ENCODE results near the gene NPAS1.

Gene NPAS1

DNA sequence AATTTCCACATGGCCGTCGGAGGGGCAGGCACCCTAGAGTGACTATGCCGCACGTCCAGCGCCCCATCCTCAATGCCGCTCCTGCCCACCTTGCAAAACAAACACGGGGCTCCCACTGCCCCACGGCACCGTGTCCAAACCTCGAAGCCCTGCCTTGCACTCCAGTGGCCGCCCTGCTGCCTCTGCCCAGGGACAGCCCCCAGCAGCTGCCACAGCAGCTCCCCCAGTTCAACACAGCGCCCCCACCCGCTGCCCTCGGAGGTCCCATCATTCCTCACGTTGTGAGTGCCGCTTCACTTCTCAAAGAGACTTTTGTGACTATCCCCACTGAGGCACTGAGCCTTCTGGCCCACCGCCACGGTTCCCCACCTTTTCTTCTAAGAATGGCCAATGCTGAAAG, 51.1 kb downstream of the NPAS1 start:
- no peaks in the 10 kb centered on the region for H3K79me2 ChIP-seq (ENCODE audit: insufficient read depth, low read depth)
- H3K9ac ChIP-seq = no peak overlapping the region
- no peak overlapping the region for H2AFZ ChIP-seq (ENCODE audit: low read depth)
- H3K4me3 ChIP-seq (IDR thresholded peaks at IDR 0.05; ENCODE audit: insufficient read depth, low read depth, low read length) = no peak overlapping the region
- TF ChIP-seq, protein P1, sequence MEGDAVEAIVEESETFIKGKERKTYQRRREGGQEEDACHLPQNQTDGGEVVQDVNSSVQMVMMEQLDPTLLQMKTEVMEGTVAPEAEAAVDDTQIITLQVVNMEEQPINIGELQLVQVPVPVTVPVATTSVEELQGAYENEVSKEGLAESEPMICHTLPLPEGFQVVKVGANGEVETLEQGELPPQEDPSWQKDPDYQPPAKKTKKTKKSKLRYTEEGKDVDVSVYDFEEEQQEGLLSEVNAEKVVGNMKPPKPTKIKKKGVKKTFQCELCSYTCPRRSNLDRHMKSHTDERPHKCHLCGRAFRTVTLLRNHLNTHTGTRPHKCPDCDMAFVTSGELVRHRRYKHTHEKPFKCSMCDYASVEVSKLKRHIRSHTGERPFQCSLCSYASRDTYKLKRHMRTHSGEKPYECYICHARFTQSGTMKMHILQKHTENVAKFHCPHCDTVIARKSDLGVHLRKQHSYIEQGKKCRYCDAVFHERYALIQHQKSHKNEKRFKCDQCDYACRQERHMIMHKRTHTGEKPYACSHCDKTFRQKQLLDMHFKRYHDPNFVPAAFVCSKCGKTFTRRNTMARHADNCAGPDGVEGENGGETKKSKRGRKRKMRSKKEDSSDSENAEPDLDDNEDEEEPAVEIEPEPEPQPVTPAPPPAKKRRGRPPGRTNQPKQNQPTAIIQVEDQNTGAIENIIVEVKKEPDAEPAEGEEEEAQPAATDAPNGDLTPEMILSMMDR (conservative IDR thresholded peaks at IDR 0.05; ENCODE audit: low read depth, low read length) = no peak
- H3K4me1 ChIP-seq (ENCODE audit: low read depth, poor library complexity, severe bottlenecking) = no peaks in the 10 kb centered on the region
- no peaks in the 10 kb centered on the region for H3K27me3 ChIP-seq (ENCODE audit: insufficient read depth, low read depth)
- H4K20me1 ChIP-seq (ENCODE audit: insufficient read depth) = no peaks in the 10 kb centered on the region
- H3K36me3 ChIP-seq (ENCODE audit: insufficient read depth) = peaks cover 9% of the 10 kb centered on the region; the same call in 1 of the 2 replicates
- H3K4me2 ChIP-seq = no peak overlapping the region
- H3K27ac ChIP-seq = no peak overlapping the region

DNA sequence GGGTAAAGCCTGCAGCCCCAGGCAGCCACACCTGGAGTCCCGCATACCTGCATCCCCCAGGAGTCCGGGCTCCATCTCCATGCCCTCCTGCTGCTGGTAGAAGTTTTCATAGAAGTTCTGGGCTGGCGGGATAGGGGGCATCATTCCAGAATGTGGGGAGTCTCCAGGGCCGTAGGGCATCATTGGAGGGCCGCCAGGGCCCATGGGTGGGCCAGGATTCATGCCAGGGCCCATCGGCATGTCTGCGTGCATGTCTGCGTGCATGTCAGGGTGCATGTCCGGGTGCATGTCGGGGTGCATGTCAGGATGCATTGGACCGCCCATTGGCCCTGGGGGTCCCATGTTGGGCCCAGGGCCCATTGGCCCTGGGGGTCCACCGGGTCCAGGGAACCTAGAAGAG, 52.1 kb downstream of the NPAS1 start:
- no peak overlapping the region for H3K9ac ChIP-seq
- no peak overlapping the region for H3K4me2 ChIP-seq
- no peaks in the 10 kb centered on the region for H3K27me3 ChIP-seq (ENCODE audit: insufficient read depth, low read depth)
- H3K4me3 ChIP-seq (IDR thresholded peaks at IDR 0.05; ENCODE audit: insufficient read depth, low read depth, low read length) = no peak overlapping the region
- no peaks in the 10 kb centered on the region for H4K20me1 ChIP-seq (ENCODE audit: insufficient read depth)
- no peaks in the 10 kb centered on the region for H3K4me1 ChIP-seq (ENCODE audit: low read depth, poor library complexity, severe bottlenecking)
- no peak overlapping the region for H2AFZ ChIP-seq (ENCODE audit: low read depth)
- TF ChIP-seq, protein P1 (conservative IDR thresholded peaks at IDR 0.05; ENCODE audit: low read depth, low read length) = no peak
- H3K27ac ChIP-seq = no peak overlapping the region
- H3K36me3 ChIP-seq (ENCODE audit: insufficient read depth) = peaks cover 12% of the 10 kb centered on the region; the same call in 1 of the 2 replicates
- no peaks in the 10 kb centered on the region for H3K79me2 ChIP-seq (ENCODE audit: insufficient read depth, low read depth)

DNA sequence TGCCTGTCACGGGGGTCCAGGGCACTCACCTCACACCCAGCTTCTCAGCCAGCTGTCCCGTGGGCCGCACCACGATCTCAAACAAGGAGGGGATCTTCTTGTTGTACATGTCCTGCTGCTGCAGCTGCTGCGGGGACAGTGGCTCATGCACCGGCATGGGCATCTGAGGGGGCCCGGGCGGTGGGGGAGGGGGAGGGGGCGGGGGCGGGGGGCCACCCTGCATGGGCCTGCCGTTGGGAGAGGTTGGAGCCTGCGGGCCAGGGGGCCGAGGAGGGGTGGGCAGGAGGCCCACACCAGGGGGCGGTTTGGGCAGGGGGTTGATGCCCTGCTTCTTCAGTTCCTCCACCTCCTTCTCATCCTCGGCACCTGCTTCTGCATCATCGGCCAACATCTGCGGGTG, 52.7 kb downstream of the NPAS1 start:
- peaks cover 11% of the 10 kb centered on the region; the same call in 1 of the 2 replicates for H3K36me3 ChIP-seq (ENCODE audit: insufficient read depth)
- TF ChIP-seq, protein P1 (conservative IDR thresholded peaks at IDR 0.05; ENCODE audit: low read depth, low read length) = no peak

DNA sequence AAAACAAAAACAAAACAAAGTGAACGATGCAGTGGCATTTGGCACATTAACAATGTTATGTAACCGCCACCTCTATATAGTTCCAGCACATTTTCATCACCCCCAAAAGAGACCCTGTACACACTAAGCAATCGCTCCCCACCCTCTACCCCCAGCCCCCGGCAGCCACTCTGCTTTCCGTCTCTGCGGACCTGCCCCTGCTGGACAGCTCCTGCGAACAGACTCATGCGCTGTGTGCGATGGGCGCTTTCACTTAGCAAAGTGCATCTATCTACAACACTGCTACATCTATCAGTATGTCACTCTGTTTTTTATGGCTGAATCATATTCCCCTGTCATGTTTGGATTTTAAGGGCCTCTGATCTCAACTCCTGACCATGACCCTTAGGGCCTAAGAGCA, 53.9 kb downstream of the NPAS1 start:
- H3K9ac ChIP-seq = no peak overlapping the region
- no peak overlapping the region for H3K27ac ChIP-seq
- no peaks in the 10 kb centered on the region for H3K79me2 ChIP-seq (ENCODE audit: insufficient read depth, low read depth)
- no peak overlapping the region for H3K4me2 ChIP-seq
- no peaks in the 10 kb centered on the region for H3K27me3 ChIP-seq (ENCODE audit: insufficient read depth, low read depth)
- no peak overlapping the region for H2AFZ ChIP-seq (ENCODE audit: low read depth)
- no peak overlapping the region for H3K4me3 ChIP-seq (IDR thresholded peaks at IDR 0.05; ENCODE audit: insufficient read depth, low read depth, low read length)
- no peaks in the 10 kb centered on the region for H4K20me1 ChIP-seq (ENCODE audit: insufficient read depth)
- no peaks in the 10 kb centered on the region for H3K4me1 ChIP-seq (ENCODE audit: low read depth, poor library complexity, severe bottlenecking)
- TF ChIP-seq, protein P1 (conservative IDR thresholded peaks at IDR 0.05; ENCODE audit: low read depth, low read length) = no peak
- H3K36me3 ChIP-seq (ENCODE audit: insufficient read depth) = peaks cover 3% of the 10 kb centered on the region; the same call in 1 of the 2 replicates

More for the DNA sequence above, 52.7 kb downstream of the NPAS1 start:
- H4K20me1 ChIP-seq (ENCODE audit: insufficient read depth) = no peaks in the 10 kb centered on the region
- no peak overlapping the region for H3K4me3 ChIP-seq (IDR thresholded peaks at IDR 0.05; ENCODE audit: insufficient read depth, low read depth, low read length)
- no peak overlapping the region for H2AFZ ChIP-seq (ENCODE audit: low read depth)
- no peak overlapping the region for H3K27ac ChIP-seq
- H3K9ac ChIP-seq = no peak overlapping the region
- no peaks in the 10 kb centered on the region for H3K4me1 ChIP-seq (ENCODE audit: low read depth, poor library complexity, severe bottlenecking)
- H3K79me2 ChIP-seq (ENCODE audit: insufficient read depth, low read depth) = no peaks in the 10 kb centered on the region
- H3K27me3 ChIP-seq (ENCODE audit: insufficient read depth, low read depth) = no peaks in the 10 kb centered on the region
- H3K4me2 ChIP-seq = no peak overlapping the region

All from KMS-11 (cell line).